GM18517 (cell line): ENCODE data around the gene COMMD1.
"Not testable (repeated sequence)": the region's sequence is repeated elsewhere in the genome, so short reads cannot be mapped to it uniquely, and the experiment has no call there.

Experiments used
- ATAC-seq: cut with Tn5 transposase; IDR thresholded peaks from one replicate; pipeline ENCODE4 v1.9.1; 2021; ENCODE audit warnings: mild to moderate bottlenecking, moderate library complexity; ENCODE audit not compliant: unreplicated experiment

Gene COMMD1

DNA sequence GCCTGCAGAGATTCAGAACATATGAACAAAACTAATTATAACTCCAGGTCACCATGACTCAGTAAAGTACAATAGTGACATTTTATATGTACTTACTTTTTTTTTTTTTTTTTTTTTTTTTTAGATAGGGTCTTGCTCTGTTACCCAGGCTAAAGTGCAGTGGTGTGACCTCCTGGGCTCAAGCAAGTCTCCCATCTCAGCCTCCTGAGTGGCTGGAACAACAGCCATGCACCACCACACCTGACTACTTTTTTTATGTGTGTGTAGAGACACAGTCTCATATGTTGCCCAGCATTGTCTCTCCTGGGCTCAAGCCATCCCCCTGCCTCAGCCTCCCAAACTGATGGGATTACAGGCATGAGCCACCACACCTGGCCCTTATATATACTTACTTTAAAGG is 159.8 kb downstream of the COMMD1 start:
- ATAC-seq, result no peak

DNA sequence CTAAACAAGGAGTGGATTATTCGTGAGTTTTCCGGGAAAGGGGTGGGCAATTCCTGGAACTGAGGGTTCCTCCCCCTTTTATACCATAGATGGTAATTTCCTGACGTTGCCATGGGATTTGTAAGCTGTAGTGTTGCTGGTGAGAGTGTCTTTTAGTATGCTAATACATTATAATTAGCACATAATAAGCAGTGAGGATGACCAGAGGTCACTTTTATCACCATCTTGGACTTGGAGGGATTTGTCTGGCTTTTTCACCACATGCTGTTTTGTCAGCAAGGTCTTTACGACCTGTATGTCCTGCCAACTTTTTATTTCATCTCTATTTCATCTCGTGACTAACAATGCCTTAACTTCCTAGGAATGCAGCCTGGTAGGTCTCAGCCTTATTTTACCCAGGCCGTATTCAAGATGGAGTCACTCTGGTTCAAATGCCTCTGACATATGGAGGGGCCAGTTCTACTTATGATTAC is 165.7 kb downstream of the COMMD1 start:
- ATAC-seq, result no peak

DNA sequence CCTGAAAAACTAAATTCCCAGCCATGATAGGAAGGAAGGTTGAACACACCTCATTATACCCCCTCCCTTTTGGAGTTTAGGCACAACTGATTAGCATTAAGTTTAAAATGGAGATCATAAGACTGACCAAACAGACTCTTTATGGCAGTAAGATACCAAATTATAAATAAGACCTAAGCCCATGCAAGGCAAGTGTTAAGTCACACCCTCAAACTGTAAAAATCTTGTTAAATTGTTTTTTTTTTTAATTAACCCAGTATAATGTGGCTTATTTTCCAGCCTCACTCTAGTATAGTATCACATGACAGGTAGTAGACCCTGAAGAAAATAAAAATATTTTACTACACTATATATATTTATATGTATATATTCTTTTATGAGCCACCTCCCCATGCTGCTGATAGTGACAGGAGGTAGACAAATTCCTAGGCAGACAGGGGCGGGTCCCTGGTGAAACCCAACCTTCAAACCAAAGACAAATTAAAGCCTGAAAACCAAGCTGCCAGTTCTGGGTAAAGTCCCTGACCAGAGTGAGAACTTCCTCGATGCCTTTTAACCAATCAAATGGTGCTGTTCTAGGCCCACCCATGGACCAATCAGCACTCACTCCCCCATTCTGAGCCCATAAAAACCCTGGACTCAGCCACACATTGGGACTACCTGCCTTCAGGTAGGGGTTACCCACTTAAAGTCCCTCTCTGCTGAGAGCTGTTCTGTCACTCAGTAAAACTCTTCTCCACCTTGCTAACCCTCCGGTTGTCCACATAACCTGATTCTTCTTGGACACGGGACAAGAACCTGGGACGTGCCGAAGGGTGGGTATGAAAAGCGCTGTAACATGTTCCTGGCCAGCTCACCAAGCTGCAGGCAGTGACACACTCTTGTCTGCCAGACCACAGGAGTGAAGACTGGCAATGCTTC is 166.5 kb downstream of the COMMD1 start:
- no peak for ATAC-seq

DNA sequence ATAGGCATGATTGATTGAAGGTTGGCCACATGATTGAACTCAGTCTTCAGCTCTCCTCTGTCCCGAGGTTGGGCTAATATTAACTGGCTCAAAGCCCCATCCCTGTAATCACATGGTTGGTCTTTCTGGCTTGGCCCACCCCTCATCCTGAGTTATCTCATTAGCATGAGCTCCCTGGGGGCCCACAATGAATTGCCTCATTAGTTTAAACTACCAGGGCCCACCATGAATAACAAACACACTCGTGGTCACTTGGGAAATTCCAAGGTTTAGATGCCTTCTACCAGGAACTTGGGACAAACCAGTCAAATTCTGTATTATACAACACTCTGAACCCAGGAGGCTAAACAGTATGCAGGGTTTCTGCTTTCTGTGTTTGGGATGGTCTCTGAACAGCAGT is 168.8 kb downstream of the COMMD1 start:
- no peak for ATAC-seq

DNA sequence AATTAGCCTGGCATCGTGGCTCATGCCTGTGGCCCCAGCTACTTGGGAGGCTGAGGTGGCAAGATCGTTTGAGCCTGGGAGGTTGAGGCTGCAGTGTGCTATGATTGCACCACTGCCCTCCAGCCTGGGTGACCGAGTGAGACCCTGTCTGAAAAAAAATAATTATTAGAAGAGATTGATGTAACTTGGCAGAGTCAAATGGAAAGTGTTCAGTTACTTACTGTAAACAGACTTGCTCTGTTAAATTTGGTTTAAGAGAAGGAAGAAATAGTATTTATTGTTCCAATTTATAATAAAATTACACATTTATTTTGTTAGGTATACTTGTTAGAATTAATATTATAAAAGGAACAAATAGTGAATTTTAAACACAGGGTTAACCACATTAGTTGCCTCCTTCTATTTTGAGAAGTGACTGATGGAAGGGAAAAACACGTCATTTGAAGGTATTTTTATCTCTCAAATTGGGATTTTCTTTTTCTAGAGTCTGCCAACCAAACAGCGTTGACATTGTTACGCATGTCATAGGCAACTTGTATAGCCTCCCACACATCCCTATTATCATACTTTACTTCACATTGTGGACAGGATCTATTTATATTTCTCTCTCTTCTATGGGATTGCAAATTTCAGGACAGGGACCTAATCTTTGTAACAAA is 171.6 kb downstream of the COMMD1 start:
- ATAC-seq, result no peak

DNA sequence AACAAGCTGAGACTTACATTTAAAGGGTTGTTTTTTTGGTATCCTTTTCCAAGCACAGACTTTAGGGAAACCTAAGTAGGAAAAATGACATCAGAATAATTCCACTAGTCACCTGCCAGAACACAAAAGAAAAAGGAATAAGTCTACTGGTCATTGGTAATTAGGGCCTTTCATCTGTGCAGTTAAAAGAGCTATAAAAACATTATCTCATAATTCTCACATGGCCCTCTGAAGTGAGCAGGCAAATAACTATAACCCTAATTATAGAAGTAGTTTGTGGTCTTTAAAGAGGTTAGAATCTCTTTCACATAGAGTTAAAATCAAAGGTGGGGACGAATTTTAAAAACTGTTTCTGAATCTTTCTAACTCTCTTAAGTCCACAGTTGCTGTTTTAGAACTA is 179.3 kb downstream of the COMMD1 start:
- ATAC-seq, result no peak

- ATAC-seq, result no peak
Observed at GRCh38 chr2:62089658-62090057, 184.2 kb downstream of the COMMD1 start.

- ATAC-seq, result no peak
Observed at GRCh38 chr2:62091471-62091870, 186.0 kb downstream of the COMMD1 start.

GRCh38 chr2:62099050-62099449 is 193.6 kb downstream of the COMMD1 start:
- no peak for ATAC-seq

- ATAC-seq, result peak; percentile 91
Observed at GRCh38 chr2:62099523-62100175, 194.2 kb downstream of the COMMD1 start.

DNA sequence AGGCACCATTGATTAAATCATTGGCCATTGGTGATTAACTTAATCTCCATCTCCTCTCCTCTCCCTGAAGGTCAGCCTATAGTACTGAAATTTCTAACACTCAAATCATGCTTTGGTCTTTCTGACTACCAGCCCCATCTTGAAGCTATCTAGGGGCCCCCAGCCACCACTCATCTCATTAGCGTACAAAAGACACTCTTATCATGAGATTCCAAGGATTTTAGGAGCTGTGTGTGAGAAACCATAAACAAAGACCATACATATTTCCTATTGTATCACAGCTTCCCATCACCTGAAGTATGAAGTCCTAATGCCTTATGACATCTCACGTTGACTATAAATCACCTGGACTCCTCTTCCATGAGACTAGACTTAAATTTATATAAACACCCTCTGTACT is 196.4 kb downstream of the COMMD1 start:
- ATAC-seq, result no peak

DNA sequence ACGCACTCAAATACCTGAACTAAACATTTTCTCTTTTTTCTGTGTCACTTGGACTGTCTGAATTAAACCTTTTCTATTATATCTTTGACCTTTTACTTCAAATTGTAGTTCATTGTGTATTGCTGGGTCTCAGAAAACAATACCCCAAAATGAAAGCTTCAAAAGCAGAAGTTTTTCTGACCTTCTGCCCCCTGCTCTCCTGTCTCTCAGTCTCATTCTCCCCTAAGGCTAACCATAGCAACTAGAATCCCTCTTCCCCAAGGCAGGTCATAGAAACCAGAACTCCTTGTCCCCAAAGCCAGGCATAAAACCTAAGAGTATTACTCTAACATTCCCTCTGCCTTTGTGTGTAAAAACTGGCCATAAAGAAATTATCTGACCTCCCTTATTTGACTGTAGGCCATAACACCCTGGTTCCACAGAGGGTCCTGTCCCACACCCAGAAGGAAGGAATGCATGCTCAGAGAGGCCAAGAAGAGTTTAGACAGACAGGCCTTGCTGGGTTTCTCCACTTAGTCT is 197.0 kb downstream of the COMMD1 start:
- no peak for ATAC-seq

- no peak for ATAC-seq
Observed at GRCh38 chr2:62109554-62109953, 204.1 kb downstream of the COMMD1 start.

DNA sequence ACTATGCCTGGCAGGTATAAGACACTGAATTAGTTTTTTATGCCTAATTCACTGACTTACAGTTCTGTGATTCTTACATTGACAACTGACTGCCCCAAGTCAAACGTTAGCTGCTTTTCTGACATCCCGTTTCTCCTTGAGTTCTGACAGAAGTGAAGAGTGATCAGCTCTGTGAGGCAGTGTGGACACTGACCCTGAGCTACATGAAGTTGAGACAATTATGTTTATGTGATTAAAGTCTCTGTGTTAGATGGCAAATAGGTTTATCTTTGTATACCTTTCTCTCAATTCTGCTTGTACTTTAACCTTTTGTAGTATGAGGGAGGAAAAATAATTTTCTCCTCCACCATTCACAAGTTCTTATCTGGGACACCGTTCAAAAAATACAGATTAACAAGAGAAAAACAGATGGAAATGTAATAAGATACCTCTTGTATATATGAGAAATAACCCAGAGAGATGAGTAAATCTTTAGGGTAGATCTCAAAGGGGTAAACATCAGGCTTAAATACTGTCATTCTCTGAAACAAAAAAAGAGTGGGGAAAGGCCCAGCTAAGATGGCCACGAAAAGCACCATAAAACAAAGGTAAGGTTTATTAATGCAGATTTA is 205.0 kb downstream of the COMMD1 start:
- no peak for ATAC-seq

GRCh38 chr2:62112179-62112578 is 206.7 kb downstream of the COMMD1 start:
- no peak for ATAC-seq

- no peak for ATAC-seq
Observed at GRCh38 chr2:62114564-62114963, 209.1 kb downstream of the COMMD1 start.

DNA sequence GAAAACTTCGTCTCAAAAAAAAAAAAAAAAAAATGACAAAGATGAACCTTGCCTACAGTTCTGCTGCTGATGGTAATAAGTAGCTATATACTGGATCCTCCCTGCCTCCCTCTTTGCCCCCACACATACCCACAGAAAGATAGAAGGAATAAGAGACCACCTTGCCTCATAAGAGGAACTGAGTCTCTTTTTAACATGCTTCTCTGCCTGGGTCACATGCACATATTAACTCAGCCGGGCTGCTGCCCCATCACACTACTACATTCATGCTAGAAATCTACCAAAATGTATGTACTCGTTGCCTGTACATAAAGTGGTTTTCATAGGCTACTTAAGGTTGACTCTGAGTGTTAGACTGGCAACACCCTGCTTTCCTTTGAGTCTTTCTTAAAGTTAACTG is 211.5 kb downstream of the COMMD1 start:
- no peak for ATAC-seq

GRCh38 chr2:62118160-62118559 is 212.7 kb downstream of the COMMD1 start:
- ATAC-seq, result no peak

GRCh38 chr2:62119311-62119974 is 214.0 kb downstream of the COMMD1 start:
- no peak for ATAC-seq

GRCh38 chr2:62126239-62126638 is 220.8 kb downstream of the COMMD1 start:
- ATAC-seq, result not testable (repeated sequence)
